Ovary (tissue), 9 donors: ENCODE results near the gene NDUFV1. TPM values are rescaled to one million over a fixed set of nuclear protein-coding genes. Genes with fewer than 3 reads are reported as not detected.

ENCODE experiments used
- DNase-seq, 5 donors: peaks; one replicate each; pipeline ENCODE4 v3.0.0-alpha.2; 2019 to 2020
- H3K27ac ChIP-seq, 2 donors: fragments of 200-600 bp; one replicate each; pipeline versions ENCODE4 v1.5.1 to v1.8.0; 2019 to 2022
- H3K27me3 ChIP-seq: fragments of 200-600 bp; one replicate; pipeline ENCODE4 v1.8.0; 2022
- H3K36me3 ChIP-seq: fragments of 200-600 bp; sonication (generic); one replicate; pipeline ENCODE4 v1.5.1; 2019
- H3K4me1 ChIP-seq: one replicate; pipeline ENCODE4 v1.8.1; 2013; ENCODE audit warnings: mild to moderate bottlenecking, moderate library complexity; ENCODE audit not compliant: insufficient read depth
- H3K4me3 ChIP-seq: fragments of 200-600 bp; sonication (generic); one replicate; pipeline ENCODE4 v1.5.1; 2017
- H3K9me3 ChIP-seq, 2 donors: fragments of 200-600 bp in 1 of 2; sonication (generic) in 1 of 2; one replicate each; pipeline versions ENCODE4 v1.5.1 to v1.8.1; 2013 to 2019; ENCODE audit warnings: mild to moderate bottlenecking in 1 of 2, moderate library complexity in 1 of 2
- CTCF ChIP-seq, 3 donors: fragments of 450-650 bp in 2 of 3; fragments of 200-600 bp in 1 of 3; IDR thresholded peaks; one replicate each; pipeline versions ENCODE4 v1.5.1 to v1.8.0; 2016 to 2022; ENCODE audit warnings: antibody characterized with exemption in 3 of 3, mild to moderate bottlenecking in 1 of 3
- EP300 ChIP-seq: sonication (generic); formaldehyde crosslinking; IDR thresholded peaks from one replicate; pipeline ENCODE4 v1.6.1; 2017; ENCODE audit warnings: antibody characterized with exemption
- POLR2A ChIP-seq: fragments of 450-650 bp; IDR thresholded peaks from one replicate; pipeline ENCODE4 v1.6.1; 2017; ENCODE audit warnings: antibody characterized with exemption, mild to moderate bottlenecking, moderate library complexity
- WGBS, 3 donors: extraction: QIAGEN DNeasy Blood & Tissue Kit in 1 of 3; methylation state at CpG; one replicate each; pipeline versions ENCODE4 v1.1.5 to v1.1.7; 2013 to 2017; 5-methylcytosine and 5-hydroxymethylcytosine counted together
- intact Hi-C, 4 donors: fragments of 100-400 bp; cut with DNase I; formaldehyde crosslinking; loops; one replicate each; pipeline versions ENCODE4 v1.11.0 to v1.15.1; 2022 to 2023
- polyA plus RNA-seq, 2 donors: library from polyadenylated mRNA; stranded (reverse); fragments of 200-250 nt in 1 of 2; fragments of 350-450 nt in 1 of 2; fragmentation: Illumina TruSeq in 1 of 2; extraction: RNeasy Lipid Tissue Mini Kit (QIAGEN cat#74804) in 1 of 2; gene quantifications; one replicate each; pipeline ENCODE4 v1.2.3, GENCODE V29; 2013 to 2014
- total RNA-seq, 7 donors: library from RNA; depleted of rRNA in 2 of 7; stranded (reverse); fragments of >200 nt in 2 of 7; fragmentation: NEBNext Ultra II Directional in 3 of 7; extraction: Animal tissue kit (Norgen Biotek cat#: 25700) in 3 of 7; gene quantifications; one replicate each; pipeline versions ENCODE4 v1.1.0 to v1.2.4, GENCODE V29; 2016 to 2023
- donor health status: DM: no; HTN: no; CAD: no; lungs with moderate emphysema.
- donor health status: DM: no; HTN: no; CAD: no.
- donor health status: Bipolar disorder and iron deficiency.
- donor health status: DM: yes; HTN: yes; CAD: no.
- donor health status: DM: no; HTN: no; CAD: no.
- donor health status: DM: yes; HTN: yes; CAD: no.

Gene NDUFV1
- total and polyA plus RNA-seq, 9 donors, result 47.7 to 184 (median 169) TPM

DNA sequence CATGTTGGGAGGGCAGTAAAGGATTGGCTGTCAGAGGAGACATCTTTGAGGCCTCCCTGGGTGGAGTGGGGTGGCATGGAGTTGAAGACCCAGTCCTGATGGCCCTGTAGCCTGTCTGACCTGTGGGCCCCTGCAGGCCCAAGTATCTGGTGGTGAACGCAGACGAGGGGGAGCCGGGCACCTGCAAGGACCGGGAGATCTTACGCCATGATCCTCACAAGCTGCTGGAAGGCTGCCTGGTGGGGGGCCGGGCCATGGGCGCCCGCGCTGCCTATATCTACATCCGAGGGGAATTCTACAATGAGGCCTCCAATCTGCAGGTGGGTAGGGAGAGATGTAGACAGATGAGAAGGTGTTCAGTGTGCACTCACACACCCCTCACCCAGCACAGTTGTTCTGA is 2.6 kb downstream of the NDUFV1 start:
- H3K4me3 ChIP-seq, result no peak overlapping the region
- TF ChIP-seq EP300, result no peak
- no peak for TF ChIP-seq CTCF (IDR thresholded peaks at IDR 0.05)
- no peak for DNase-seq
- WGBS, 3 donors, result 78 to 82% (median 79%) methylated on average over 10 of the region's 10 CpGs
- intact Hi-C loops, result no loop called here
- H3K27ac ChIP-seq, result no peak overlapping the region
- H3K36me3 ChIP-seq, result no peaks in the 10 kb centered on the region
- H3K27me3 ChIP-seq, result no peaks in the 10 kb centered on the region
- H3K9me3 ChIP-seq, result no peaks in the 10 kb centered on the region
- peaks cover 8% of the 10 kb centered on the region for H3K4me1 ChIP-seq

DNA sequence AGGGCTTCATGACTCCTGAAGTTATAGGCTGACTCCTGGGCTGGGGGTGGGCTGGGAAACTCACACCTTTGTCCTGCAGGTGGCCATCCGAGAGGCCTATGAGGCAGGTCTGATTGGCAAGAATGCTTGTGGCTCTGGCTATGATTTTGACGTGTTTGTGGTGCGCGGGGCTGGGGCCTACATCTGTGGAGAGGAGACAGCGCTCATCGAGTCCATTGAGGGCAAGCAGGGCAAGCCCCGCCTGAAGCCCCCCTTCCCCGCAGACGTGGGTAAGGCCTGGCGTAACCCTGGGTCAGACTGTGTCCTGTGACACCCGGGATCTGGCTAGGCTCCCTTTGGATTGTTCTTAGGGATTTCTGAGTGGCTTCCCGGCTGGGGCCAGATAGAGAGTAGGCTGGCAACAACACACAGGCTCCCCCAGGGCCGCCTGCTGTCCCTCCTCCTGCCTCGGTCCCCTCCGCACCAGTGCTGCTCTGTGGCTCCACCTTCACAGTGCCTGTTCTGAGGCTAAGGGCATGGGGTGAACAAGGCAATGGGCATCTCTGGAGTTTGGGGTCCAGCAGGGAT is 3.6 kb downstream of the NDUFV1 start:
- intact Hi-C loops, result no loop called here
- no peaks in the 10 kb centered on the region for H3K9me3 ChIP-seq
- no peaks in the 10 kb centered on the region for H3K27me3 ChIP-seq
- H3K36me3 ChIP-seq, result no peaks in the 10 kb centered on the region
- DNase-seq, result no peak
- 79 to 89% (median 86%) methylated on average over 15 of the region's 15 CpGs for WGBS, 3 donors
- no peak overlapping the region for H3K4me3 ChIP-seq
- peaks cover 8% of the 10 kb centered on the region for H3K4me1 ChIP-seq
- TF ChIP-seq EP300 (no peak), CTCF (IDR thresholded peaks at IDR 0.05) (no peak), POLR2A (no peak)
- no peak overlapping the region for H3K27ac ChIP-seq

DNA sequence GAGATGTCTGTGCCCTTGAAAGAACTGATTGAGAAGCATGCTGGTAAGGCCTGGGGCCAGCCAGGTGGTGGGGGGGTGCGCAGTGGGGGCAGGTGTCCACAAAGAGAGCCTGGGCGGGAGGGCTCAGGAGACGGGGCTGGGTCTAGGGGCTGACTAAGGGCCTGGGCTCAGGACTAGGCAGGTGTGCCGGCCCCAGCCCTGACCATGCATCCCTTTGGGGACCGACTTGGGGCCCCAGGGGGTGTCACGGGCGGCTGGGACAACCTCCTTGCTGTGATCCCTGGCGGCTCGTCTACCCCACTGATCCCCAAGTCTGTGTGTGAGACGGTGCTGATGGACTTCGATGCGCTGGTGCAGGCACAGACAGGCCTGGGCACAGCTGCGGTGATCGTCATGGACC is 4.4 kb downstream of the NDUFV1 start:
- H3K9me3 ChIP-seq, result no peaks in the 10 kb centered on the region
- no peaks in the 10 kb centered on the region for H3K27me3 ChIP-seq
- intact Hi-C loops, result no loop called here
- no peak overlapping the region for H3K4me3 ChIP-seq
- no peak for DNase-seq
- peaks cover 6% of the 10 kb centered on the region for H3K4me1 ChIP-seq
- no peaks in the 10 kb centered on the region for H3K36me3 ChIP-seq
- 88 to 93% (median 92%) methylated on average over 14 of the region's 14 CpGs for WGBS, 3 donors
- TF ChIP-seq POLR2A, result no peak
- TF ChIP-seq EP300, result no peak
- TF ChIP-seq CTCF (IDR thresholded peaks at IDR 0.05), result no peak
- no peak overlapping the region for H3K27ac ChIP-seq

DNA sequence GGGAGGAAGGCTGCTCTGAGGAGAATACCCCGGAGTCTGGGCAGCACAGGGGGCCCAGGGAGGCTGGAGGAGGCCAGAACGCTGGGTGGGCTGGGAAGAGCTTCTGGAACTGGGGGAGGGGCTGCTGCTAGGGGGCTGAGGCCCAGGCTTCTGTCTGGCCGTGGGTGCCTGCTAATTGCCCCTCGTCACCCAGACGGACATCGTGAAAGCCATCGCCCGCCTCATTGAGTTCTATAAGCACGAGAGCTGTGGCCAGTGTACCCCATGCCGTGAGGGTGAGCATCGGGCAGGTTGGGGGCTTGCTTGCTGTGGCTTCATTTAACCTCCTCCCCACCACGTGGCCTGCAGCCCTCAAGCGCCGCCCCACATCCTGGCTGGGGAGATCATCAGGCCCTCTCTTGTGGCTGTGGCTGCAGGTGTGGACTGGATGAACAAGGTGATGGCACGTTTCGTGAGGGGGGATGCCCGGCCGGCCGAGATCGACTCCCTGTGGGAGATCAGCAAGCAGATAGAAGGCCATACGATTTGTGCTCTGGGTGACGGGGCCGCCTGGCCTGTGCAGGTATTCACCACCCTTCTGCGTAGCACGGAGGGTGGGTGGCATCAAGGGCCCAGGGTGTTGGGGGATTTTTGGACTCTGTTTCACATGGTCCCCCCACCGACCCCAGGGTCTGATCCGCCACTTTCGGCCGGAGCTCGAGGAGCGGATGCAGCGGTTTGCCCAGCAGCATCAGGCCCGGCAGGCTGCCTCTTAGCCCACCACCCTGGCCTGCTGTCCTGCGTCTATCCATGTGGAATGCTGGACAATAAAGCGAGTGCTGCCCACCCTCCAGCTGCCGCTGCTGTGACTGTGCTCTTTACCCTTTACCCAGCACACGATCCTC is 5.2 kb downstream of the NDUFV1 start:
- Histone ChIP-seq H3K27me3 (no peaks in the 10 kb centered on the region), H3K36me3 (no peaks in the 10 kb centered on the region), H3K4me3 (no peak overlapping the region), H3K9me3 (no peaks in the 10 kb centered on the region), H3K4me1 (peaks cover 5% of the 10 kb centered on the region), H3K27ac (no peak overlapping the region)
- no peak for DNase-seq
- intact Hi-C loops, result no loop called here
- TF ChIP-seq POLR2A (no peak), CTCF (IDR thresholded peaks at IDR 0.05) (no peak), EP300 (no peak)
- 81 to 85% (median 82%) methylated on average over 37 of the region's 37 CpGs for WGBS, 3 donors
